Posterior vena cava (tissue), 2 donors: Measurements from ENCODE around the gene CACNA2D3. TPM values are rescaled to one million over a fixed set of nuclear protein-coding genes. Genes with fewer than 3 reads are reported as not detected.

ENCODE experiments used
- DNase-seq: peaks from one replicate; pipeline ENCODE4 v3.0.0-alpha.2; 2020; ENCODE audit warnings: low spot score
- intact Hi-C, 2 donors: fragments of 100-400 bp; cut with DNase I; formaldehyde crosslinking; loops; one replicate each; pipeline versions ENCODE4 v1.14.1 to v1.14.2; 2022 to 2023
- total RNA-seq, 2 donors: library from RNA; stranded (reverse); fragmentation: NEBNext Ultra II Directional; extraction: Animal tissue kit (Norgen Biotek cat#: 25700); gene quantifications; one replicate each; pipeline ENCODE4 v1.2.1, GENCODE V29; 2021
- donor health status: DM: yes; HTN: yes; CAD: no.
- donor health status: DM: yes; HTN: yes; CAD: no.

The CACNA2D3 gene
- total RNA-seq, 2 donors from 2014 or later, result 2.0 to 4.0 TPM

- intact Hi-C loops, result no loop called here
- no peak for DNase-seq
Measured at GRCh38 chr3:54567949-54568348, 445.6 kb downstream of the CACNA2D3 start.

- intact Hi-C loops, result no loop called here
- DNase-seq, result no peak
Measured at GRCh38 chr3:54570008-54570407, 447.7 kb downstream of the CACNA2D3 start.

- DNase-seq, result no peak
- intact Hi-C loops, result no loop called here
Measured at GRCh38 chr3:54572197-54572895, 450.0 kb downstream of the CACNA2D3 start.

GRCh38 chr3:54573858-54574257 lies 451.5 kb downstream of the CACNA2D3 start:
- intact Hi-C loops, result no loop called here
- no peak for DNase-seq

GRCh38 chr3:54574906-54575617 lies 452.7 kb downstream of the CACNA2D3 start:
- intact Hi-C loops, result no loop called here
- DNase-seq, result no peak

- intact Hi-C loops, result no loop called here
- no peak for DNase-seq
Measured at GRCh38 chr3:54575618-54575960, 453.2 kb downstream of the CACNA2D3 start.

GRCh38 chr3:54577313-54577712 lies 455.0 kb downstream of the CACNA2D3 start:
- intact Hi-C loops, result no loop called here
- DNase-seq, result no peak

GRCh38 chr3:54578417-54578816 lies 456.1 kb downstream of the CACNA2D3 start:
- intact Hi-C loops, result no loop called here
- DNase-seq, result no peak

GRCh38 chr3:54580453-54580852 lies 458.1 kb downstream of the CACNA2D3 start:
- no peak for DNase-seq
- intact Hi-C loops, result no loop called here

GRCh38 chr3:54582424-54582823 lies 460.1 kb downstream of the CACNA2D3 start:
- intact Hi-C loops, result no loop called here
- DNase-seq, result no peak

GRCh38 chr3:54591157-54591556 lies 468.8 kb downstream of the CACNA2D3 start:
- no peak for DNase-seq
- intact Hi-C loops, result no loop called here

GRCh38 chr3:54593653-54594052 lies 471.3 kb downstream of the CACNA2D3 start:
- DNase-seq, result no peak
- intact Hi-C loops, result no loop called here

- intact Hi-C loops, result no loop called here
- DNase-seq, result no peak
Measured at GRCh38 chr3:54596087-54596486, 473.7 kb downstream of the CACNA2D3 start.

GRCh38 chr3:54599716-54600115 lies 477.4 kb downstream of the CACNA2D3 start:
- DNase-seq, result no peak
- intact Hi-C loops, result no loop called here

GRCh38 chr3:54600441-54601204 lies 478.3 kb downstream of the CACNA2D3 start:
- no peak for DNase-seq
- intact Hi-C loops, result no loop called here

GRCh38 chr3:54604495-54604894 lies 482.1 kb downstream of the CACNA2D3 start:
- intact Hi-C loops, result no loop called here
- no peak for DNase-seq

GRCh38 chr3:54608041-54608440 lies 485.7 kb downstream of the CACNA2D3 start:
- intact Hi-C loops, result no loop called here

GRCh38 chr3:54619053-54619452 lies 496.7 kb downstream of the CACNA2D3 start:
- intact Hi-C loops, result no loop called here

More at GRCh38 chr3:54608041-54608440, 485.7 kb downstream of the CACNA2D3 start:
- DNase-seq, result no peak

GRCh38 chr3:54619531-54619930 lies 497.2 kb downstream of the CACNA2D3 start:
- intact Hi-C loops, result no loop called here
- DNase-seq, result no peak

More at GRCh38 chr3:54619053-54619452, 496.7 kb downstream of the CACNA2D3 start:
- no peak for DNase-seq

GRCh38 chr3:54621184-54621583 lies 498.8 kb downstream of the CACNA2D3 start:
- DNase-seq, result no peak
- intact Hi-C loops, result no loop called here
